Left renal pelvis (tissue), 4 donors: ENCODE data around the gene PPHLN1. TPM values are rescaled to one million over a fixed set of nuclear protein-coding genes. Genes with fewer than 3 reads are reported as not detected.

Source experiments
- DNase-seq, 4 donors: peaks; one replicate each; pipeline ENCODE4 v3.0.0-alpha.2; 2013; ENCODE audit warnings: low read depth in 4 of 4, low spot score in 3 of 4
- polyA plus RNA-seq, 4 donors: library from polyadenylated mRNA; unstranded; fragments of 120-200 nt; gene quantifications; one replicate each; pipeline ENCODE4 v1.2.1, GENCODE V29; 2013; ENCODE audit not compliant: insufficient read length in 4 of 4

Gene PPHLN1
- polyA plus RNA-seq, 4 donors, result 57.2 to 72.9 (median 69.6) TPM

DNA sequence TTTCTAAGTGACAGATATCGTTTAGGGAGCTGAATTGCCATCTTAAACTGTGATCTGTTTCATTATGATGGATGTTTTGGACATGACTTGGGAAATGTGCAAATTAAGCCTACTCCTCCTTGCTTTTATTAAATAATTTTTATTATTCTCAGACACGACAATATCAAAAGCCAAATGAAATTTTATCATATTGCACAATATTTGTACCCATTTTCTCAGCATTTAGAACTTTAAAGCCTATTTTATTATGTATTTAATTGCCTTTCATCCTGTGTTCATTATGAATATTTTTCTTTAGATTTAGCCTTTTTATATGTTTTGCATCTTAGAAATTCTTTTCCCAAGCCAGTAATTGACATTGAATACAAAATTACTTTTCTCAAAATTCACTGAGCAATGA, 102.9 kb downstream of the PPHLN1 start:
- no peak for DNase-seq

DNA sequence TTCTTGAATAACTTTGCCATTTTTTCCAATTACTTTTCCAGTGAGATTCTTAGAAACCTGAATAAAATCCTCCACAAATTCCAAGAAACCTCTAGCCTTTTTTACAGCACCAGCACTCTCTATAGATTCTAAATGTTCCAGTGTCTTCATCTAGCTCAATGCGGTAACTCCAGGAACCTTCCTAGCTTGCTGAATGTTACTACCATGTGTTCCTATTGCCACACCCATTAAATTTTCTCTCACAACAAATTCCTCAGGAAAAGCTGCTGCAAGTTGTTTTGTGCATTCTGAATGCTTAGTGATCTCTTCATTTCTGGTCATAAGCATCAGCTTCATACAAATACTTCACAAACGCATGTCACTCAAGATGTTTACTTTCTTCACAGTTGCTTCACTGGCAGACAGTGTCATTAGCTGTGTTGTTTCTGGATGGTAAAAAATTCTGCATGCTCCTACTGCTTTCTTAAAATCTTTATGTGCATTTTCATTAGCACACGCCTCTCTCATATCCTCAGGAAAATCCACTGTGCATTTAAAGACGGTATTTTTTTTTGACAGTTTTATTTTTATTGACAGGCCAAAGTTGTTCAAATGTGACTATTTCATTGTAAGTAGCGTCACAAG, 106.7 kb downstream of the PPHLN1 start:
- no peak for DNase-seq

DNA sequence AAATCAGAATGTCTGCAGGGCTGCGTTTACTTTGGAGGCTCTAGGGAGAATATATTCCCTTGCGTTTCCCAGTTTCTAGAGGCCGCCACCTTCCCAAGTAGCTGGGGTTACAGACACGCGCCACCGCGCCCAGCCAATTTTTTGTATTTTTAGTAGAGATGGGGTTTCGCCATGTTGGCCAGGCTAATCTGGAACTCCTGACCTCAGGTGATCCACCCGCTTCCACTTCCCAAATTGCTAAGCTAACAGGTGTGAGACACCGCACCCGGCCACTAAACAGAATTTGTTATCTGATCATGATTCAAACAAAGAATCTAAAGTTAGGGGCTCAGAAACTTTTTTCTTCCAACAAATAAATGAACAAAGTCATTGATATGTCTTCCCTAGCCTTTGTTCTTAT, 114.6 kb downstream of the PPHLN1 start:
- DNase-seq, result no peak

DNA sequence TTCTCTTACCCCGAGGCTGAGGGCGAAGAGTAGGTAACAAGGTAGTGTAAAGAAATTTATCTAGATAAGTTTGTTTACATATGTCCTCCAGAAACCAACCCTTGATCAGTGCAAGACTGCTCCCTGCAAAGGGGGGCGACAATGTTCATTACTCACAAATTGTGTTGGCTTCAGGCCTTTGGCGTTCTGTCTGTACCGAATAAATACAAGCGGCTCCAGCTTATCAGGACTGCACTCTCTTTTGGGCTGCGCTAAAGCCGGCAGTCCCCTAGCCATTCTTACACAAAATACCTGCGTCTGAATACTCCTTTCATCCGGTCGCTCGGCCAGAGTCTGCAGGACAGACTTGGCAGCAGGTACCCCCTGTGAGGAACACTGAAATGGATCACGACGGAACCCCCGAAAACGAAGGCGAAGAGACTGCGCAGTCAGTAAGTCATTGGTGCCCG, 116.4 kb downstream of the PPHLN1 start:
- DNase-seq, result no peak

DNA sequence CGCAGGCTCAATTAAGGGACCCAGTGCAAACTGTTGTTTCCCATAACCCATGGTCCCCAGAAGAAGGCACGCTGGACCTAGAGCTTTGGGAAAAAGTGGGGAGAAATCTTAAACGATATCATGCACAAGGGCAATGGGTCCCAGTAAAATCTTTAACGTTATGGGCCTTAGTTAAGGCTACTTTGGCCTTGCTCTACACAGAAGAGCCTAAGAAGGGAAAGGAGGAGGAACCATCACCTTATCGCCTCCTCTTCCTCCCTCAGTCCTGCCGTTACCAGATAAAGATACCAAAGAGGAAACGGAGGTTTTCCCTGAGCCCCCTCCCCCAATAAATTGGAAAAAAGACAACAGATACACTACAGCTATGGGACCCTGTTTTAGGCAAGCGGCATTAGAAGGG, 116.9 kb downstream of the PPHLN1 start:
- no peak for DNase-seq

DNA sequence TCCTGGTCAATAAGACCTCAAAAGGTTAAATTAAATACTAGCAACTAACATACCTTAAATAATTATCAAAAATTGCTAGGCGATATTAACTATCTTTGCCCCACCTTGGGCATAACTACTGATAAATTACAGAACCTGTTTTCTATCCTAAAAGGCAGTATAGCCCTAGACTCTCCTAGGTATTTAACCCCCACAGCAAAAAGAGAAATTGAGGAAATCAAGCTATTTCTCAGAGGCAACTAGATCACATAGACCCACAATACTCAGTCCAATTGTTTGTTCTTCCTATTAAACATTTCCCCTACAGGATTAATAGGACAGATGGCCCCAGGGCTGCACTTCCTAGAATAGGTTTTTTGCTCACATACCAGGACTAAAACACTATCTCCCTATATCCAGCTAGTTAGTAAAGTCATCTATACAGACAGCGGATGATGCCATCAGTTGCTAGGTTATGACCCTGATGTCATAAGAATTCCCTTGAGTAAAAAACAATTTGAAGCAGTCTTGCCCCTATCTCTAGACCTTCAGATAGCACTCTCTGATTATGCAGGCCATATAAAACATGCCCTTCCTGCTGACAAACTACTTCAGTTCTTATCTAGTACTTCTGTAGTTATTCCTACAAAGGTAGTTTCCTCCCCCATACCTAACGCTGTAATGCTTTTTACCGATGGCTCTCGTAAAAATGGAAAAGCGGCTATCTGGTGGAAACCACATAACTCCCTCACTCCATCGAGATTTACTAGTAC, 118.4 kb downstream of the PPHLN1 start:
- DNase-seq, result no peak

DNA sequence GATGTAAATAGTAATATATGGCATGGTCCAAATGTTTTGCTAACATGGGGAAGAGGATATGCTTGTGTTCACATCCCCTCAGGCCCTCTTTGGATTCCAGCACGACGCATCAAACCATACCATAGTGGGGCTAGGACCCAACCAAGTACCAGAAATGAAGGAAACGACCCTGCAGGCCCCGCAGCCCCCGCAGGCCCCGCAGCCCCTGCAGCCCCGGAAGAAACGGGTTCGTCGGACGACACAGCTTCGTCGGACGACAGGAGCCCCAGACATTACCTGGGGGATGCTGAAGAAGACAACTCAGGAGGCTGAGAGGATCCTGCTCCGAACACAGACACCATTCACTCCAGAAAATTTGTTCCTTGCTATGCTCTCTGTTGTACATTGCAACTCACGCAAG, 119.9 kb downstream of the PPHLN1 start:
- DNase-seq, result no peak

DNA sequence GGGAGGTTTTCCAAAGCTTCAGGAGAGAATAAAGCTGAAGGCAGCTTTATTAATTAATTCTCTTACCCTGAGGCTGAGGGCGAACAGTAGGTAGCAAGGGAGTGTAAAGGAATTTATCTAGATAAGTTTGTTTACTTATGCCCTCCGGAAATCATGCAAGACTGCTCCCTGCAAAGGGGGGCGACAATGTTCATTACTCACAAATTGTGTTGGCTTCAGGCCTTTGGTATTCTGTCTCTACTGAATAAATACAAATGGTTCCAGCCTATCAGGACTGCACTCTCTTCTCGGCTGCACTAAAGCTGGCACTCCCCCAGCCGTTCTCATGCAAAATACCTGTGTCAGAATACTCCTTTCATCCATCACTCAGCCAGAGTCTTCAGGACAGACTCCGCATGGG, 120.8 kb downstream of the PPHLN1 start:
- no peak for DNase-seq

DNA sequence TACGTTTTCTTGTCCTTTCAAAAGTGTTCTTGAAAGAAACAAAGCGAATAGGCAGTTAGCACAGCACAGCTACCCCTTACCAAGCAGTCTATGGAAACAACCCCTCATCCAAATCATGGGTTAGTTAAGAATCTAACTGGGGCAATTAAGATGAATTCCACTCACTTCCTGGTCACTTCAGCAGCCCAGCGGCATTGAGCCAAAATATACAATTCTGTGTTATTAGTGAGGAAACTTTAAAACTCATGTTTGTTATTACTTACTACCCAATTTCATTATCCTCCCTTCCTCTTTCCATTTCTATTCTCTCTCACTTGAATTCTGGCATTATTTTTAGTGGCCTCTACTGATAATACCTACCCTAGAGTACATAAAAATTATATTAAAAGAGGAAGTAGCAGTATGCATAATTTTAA, 121.4 kb downstream of the PPHLN1 start:
- DNase-seq, result no peak

DNA sequence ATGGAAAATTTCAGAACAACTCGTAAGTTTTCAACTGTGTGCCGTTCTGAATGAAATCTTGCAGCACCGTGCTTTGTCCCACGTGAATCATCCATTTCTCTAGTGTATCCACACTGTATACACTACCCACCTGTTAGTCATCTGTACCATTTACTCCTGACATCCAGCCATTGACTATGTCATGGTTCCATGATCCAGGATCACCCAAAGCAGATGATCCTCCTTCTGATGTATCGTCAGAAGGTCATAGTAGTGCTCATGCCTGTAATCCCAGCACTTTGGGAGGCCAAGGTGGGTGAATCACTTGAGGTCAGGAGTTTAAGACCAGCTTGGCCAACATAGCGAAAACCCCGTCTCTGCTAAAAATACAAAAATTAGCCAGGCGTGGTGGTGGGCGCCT, 122.9 kb downstream of the PPHLN1 start:
- DNase-seq, result no peak

DNA sequence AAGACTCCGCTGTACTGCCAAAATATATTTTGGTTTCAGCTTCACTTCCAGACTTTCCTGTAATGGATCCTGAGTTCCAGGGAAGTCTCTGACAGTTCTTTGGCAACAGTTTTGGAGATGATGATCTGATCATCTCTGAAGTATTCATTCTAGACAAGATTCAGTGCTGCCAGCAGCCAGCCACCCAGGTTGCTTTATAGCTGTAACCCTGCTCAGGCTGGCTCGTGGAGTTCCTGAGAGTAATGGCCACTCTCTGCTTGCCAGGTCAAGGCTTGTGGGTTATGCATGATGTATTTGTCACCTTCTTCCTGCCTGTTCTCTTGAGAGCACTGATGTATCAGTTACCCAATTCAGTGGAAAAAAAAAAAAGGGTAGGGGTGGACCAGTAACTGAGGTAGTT, 124.3 kb downstream of the PPHLN1 start:
- DNase-seq, result no peak

DNA sequence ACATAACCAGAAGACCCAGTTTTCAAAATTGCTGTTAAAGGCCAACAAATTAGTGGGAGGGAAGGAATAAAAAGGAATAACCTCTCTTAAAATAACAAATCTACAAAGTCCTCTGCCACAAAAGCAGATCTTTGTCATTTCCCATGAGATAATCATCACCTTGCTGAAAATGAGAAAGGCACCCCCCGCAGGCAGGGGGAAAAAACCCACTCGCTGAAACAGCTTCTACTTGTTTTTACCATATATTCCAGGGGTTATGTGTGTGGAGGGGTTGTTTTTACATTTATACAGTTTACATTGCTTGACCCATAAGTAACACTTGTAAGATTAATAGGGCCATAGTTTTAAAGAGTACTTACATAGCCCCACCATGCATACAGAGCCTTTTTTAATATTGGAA, 132.6 kb downstream of the PPHLN1 start:
- DNase-seq, result no peak

DNA sequence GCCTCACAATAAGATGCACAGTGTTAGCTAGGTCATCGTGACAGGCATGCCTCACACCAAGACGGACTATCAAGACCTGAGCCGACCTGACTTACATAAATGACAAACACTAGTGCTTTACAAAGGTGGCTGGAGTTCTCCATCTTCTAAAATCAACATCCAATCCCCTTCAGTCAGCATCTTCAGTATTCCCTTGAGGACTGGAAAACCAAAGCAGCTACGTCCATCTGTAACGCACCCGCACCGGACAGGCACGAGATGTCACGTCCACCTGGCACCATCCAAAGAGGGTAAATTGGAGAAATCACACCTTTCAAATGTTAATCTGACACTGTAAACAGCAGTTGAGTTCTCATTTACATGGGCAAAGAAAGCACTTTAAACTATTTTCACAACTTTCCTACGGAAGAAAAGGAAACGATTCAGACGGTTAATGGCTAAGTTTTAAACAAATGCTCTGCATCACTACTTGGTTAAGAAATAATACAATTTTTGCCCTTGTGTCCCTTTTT, 133.4 kb downstream of the PPHLN1 start:
- DNase-seq, result no peak

DNA sequence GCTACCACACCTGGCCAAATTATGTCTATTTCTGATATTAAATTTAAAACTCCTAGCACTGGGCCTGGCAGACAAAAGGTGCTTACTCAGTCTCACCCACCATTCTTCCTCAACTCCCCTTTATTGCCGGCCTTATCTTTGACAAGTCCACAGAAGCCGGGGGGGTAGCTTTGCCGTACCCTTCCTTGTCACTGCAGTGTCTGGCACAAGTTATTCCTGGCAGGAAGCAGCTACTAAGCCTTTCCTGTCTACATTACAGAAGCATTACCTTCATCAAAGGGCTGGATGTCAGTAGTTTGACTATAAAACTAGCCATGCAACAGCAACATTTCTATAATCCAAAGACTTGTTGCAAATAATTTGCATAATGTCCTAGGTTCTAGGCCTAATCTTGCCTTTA, 136.5 kb downstream of the PPHLN1 start:
- no peak for DNase-seq

DNA sequence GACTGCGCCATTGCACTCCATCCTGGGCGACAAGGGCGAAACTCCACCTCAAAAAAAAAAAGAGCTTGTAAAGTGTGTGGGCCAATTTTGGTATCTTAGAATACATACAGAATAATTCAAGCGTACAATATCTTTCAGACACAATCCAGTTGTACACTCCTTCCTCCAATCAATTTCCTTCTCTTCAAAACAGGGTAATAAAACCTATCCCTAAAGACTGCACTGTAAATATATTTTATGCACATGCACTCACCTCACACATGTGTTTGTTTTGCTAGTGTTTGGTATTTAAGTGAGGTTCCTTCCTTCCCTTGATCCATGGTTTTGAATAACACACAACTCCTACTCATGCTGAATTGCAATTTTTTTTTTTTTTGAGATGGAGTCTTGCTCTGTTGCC, 137.7 kb downstream of the PPHLN1 start:
- DNase-seq, result no peak

DNA sequence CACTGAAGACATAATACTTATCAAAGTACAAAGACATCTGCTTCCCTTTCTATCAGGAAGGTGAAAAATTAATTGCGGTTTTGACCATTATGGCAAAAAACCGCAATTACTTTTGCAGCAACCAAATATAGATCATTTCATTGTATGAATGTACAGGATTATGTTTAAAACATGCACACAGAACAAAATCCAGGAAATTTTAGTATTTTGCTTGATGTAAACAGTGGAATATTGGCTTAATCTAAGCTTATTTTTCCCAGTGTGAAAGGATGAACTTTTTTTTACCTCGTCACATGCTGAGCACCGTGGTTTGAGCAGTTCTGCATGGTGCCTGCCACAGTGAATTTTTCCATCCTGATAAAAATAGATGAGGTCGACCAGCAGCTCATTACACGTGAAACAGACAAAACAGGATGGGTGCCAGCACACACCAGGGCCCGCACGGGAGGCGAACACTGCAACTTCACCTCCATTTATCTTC, 142.4 kb downstream of the PPHLN1 start:
- DNase-seq, result no peak

DNA sequence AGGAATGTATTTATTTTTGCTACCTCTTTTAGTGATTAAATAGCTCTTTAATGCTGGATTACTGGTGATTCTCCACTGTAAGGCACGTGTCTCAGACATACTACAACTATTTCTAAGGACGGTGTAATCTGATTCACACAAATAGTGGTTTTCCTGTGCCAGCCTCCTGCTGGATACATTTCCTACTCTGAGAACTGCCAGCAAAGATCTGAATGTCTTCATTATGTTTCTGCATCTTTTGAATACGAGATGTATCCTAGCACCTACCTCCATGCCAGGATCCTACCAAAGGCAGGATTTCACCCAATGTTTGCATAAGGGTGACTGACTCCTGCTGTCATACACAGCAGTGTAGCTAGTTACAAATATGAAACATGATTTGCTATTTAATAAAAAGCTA, 143.0 kb downstream of the PPHLN1 start:
- no peak for DNase-seq

DNA sequence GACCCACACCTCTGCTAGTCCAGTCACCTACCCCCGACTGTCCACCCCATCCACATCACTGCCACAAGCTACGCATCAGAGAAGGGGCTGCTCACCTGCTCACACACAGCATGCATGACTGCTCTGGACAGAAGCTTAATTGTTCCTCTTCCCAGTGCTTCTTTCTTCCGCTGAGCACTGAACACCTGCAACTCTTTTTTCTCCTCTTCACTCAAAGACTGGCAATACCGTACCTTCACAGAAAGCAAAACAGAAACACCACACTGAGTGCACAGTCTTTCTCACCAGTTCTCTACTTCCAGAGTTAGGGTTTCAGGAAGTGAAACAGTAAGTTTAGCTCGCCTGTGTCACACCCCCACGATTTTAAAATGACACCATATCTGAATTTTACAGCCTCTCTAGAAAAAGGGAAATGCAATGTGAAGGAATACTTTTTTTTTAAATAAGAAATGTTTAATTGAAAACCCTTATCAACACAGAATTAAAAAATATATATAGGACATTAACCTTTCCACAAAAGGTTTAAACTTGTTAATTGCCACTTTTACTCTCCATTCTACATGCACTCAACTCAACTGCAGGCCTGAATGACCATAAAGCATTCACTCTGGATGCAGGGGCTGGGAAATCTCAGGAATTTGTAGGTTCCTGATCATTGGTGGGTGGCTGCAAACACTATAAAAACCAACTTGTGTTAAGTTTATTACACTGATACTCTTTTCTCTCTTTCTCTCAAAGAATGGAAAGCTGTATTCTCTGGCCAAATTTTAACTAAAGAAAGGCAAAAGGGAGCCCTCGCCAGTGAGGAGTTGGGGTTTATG, 143.6 kb downstream of the PPHLN1 start:
- peak in 1 of 4 donors; percentile 44 for DNase-seq

DNA sequence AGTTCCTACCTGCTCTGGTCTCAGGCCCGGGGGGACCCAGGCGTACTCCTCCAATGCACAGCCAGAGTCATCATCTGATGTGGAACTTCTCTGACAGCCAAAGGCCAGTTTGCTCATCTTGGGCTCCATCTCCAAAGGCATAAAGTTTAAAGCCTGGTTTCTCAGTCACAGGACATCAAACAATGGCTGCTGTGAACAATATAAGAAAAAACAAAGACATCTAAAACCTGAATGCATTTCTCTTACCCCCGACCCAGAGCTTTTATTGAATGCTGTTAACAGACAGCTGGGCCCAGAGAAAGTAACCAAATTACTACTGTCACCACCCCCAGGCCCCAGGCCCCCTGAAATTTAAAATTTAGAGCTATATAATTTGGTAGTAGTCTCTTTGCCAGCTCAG, 146.4 kb downstream of the PPHLN1 start:
- no peak for DNase-seq

DNA sequence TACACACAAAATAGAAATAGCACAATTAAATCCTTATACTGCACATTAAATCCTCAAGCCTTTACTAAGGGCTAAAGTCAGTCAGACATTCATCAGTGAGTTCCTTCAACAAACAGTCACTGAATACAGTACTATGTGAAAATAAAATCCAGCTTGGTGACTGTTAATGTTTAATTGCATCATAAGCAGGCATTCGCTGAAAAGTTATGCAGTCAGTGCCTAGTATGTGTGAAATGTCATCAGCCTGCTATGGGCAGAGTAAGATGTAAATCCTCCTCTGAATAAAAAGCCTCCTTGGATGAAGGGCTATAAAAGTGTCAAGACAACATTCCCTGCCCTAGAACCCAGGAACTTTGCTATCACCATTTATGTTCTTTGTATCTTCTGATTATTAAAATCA, 147.2 kb downstream of the PPHLN1 start:
- no peak for DNase-seq

DNA sequence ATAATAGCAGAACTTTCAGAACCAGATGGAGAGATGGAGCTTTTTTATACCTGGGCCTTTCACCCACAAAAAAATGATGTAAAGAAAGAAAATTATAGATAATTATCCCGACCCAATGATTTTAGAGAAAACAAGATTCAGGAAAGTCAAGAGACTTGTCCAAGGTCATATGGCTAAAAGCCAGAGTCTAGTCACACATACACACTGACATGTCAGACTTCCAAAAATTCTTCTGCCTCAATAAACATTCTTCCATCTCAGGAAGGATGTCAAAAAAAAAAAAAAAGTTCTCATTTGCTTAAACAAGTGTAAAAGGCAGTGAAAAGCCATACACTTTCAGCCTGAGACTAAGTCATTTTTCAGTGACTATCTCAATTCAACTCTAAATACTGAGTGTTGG, 147.6 kb downstream of the PPHLN1 start:
- no peak for DNase-seq
